ENCODE measurements around the gene DAB2. TPM values are rescaled to one million over a fixed set of nuclear protein-coding genes. Genes with fewer than 3 reads are reported as not detected.

DAB2 gene
- total and polyA plus RNA-seq, 2 of the 8 experiments (the other 6 are each of a cell fraction or from before 2014, with no cell fraction given): 2.6 to 4.9 TPM

- Histone ChIP-seq H3K23me2 (ENCODE audit: low read depth, low read length) (no peaks in the 10 kb centered on the region), H3K56ac (replicated peaks; ENCODE audit: insufficient read length, low read depth, low read length) (no peak overlapping the region), H2AFZ (ENCODE audit: low read length) (no peak overlapping the region), H2BK120ac (replicated peaks; ENCODE audit: low read depth, low read length) (no peak overlapping the region), H2AK5ac (ENCODE audit: low read depth, low read length) (no peak overlapping the region), H3K4me3 (ENCODE audit: extremely low read depth in 1 of 4, insufficient read depth in 2 of 4, low read depth in 3 of 4, low read length in 4 of 4) (no peak overlapping the region), H2BK20ac (ENCODE audit: low read length) (no peak overlapping the region), H3K9ac (replicated peaks in 1 of 4; ENCODE audit: extremely low read depth in 1 of 4, low read depth in 3 of 4, low read length in 3 of 4) (no peak overlapping the region), H3K14ac (ENCODE audit: insufficient read length) (no peak overlapping the region), H2BK15ac (ENCODE audit: low read length) (no peak overlapping the region), H4K5ac (ENCODE audit: insufficient read length, low read depth, low read length) (no peak overlapping the region), H4K20me1 (replicated peaks in 1 of 2; ENCODE audit: control insufficient read depth in 1 of 2, insufficient read depth in 2 of 2, low read length in 2 of 2) (no peaks in the 10 kb centered on the region), H2BK12ac (ENCODE audit: low read depth, low read length) (no peak overlapping the region), H3K4me1 (replicated peaks in 1 of 4; ENCODE audit: control insufficient read depth in 3 of 4, insufficient read depth in 4 of 4, low read length in 3 of 4) (peaks cover 0 to 4% (median under 1%) of the 10 kb centered on the region in 4 experiments; a peak in 3 of 7 replicates), H3K27ac (ENCODE audit: low read depth, low read length) (no peak overlapping the region), H3K4me2 (ENCODE audit: insufficient read depth in 1 of 2, low read depth in 2 of 2, low read length in 2 of 2) (no peak overlapping the region), H3K9me3 (ENCODE audit: insufficient read depth in 2 of 2, low read depth in 1 of 2, low read length in 1 of 2) (no peaks in the 10 kb centered on the region), H3K18ac (ENCODE audit: extremely low read depth, low read length) (no peak overlapping the region), H3K36me3 (ENCODE audit: control insufficient read depth in 2 of 4, insufficient read depth in 4 of 4, low read length in 3 of 4) (no peaks in the 10 kb centered on the region), H3K27me3 (replicated peaks in 1 of 4; ENCODE audit: control insufficient read depth in 3 of 4, extremely low read depth in 1 of 4, insufficient read depth in 3 of 4, low read length in 3 of 4) (no peaks in the 10 kb centered on the region), H3K4ac (replicated peaks; ENCODE audit: insufficient read length, low read depth, low read length) (no peak overlapping the region), H3K79me2 (ENCODE audit: control insufficient read depth in 1 of 2, insufficient read depth in 2 of 2, low read length in 2 of 2) (no peaks in the 10 kb centered on the region), H4K8ac (ENCODE audit: extremely low read depth, insufficient read depth, low read length) (no peak overlapping the region), H4K91ac (replicated peaks; ENCODE audit: insufficient read length, low read length) (no peak overlapping the region), H3K23ac (ENCODE audit: insufficient read length) (no peak overlapping the region), H3K79me1 (ENCODE audit: low read depth, low read length) (no peaks in the 10 kb centered on the region), H2BK5ac (ENCODE audit: low read depth, low read length) (no peak overlapping the region)
- DNase-seq (ENCODE audit: low read depth in 1 of 2, low spot score in 2 of 2) (no peak), FAIRE-seq (no peak)
- 94% methylated on average over 3 of the region's 3 CpGs; no CpG with 5 or more reads in 1 of the 2 experiments for WGBS, 2 experiments (ENCODE audit: extremely low coverage in 1 of 2, insufficient coverage in 1 of 2, insufficient read length in 1 of 2, insufficient replicate concordance in 2 of 2, low coverage in 1 of 2, low lambda C conversion rate in 2 of 2, missing lambda C conversion rate in 1 of 2)
- ChIA-PET CTCF (ENCODE audit: partially characterized antibody) (interaction anchor here (0.7 to 7.0 kb wide), 4 partner anchors 8 to 181 kb away, joined by 3 to 57 read pairs (median 4); no protein-coding TSS in a partner anchor), POLR2A (ENCODE audit: partially characterized antibody) (no interaction called here)
- TF ChIP-seq CEBPB (IDR thresholded peaks at IDR 0.05; ENCODE audit: low read depth, low read length): no peak
- TF ChIP-seq HDAC2 (IDR thresholded peaks at IDR 0.05; ENCODE audit: borderline replicate concordance in 1 of 2, low read depth in 2 of 2, low read length in 2 of 2): no peak
- TF ChIP-seq SIN3A (conservative IDR thresholded peaks at IDR 0.05 in 1 of 2, IDR thresholded peaks at IDR 0.05 in 1 of 2; ENCODE audit: low read depth in 1 of 2, low read length in 2 of 2): no peak
- no peak for TF ChIP-seq KDM4A (IDR thresholded peaks at IDR 0.05; ENCODE audit: low read depth, low read length, severe bottlenecking)
- no peak for TF ChIP-seq CHD1 (IDR thresholded peaks at IDR 0.05; ENCODE audit: low read depth, low read length)
- no peak for TF ChIP-seq BRCA1 (IDR thresholded peaks at IDR 0.05; ENCODE audit: low read depth, low read length)
- no peak for TF ChIP-seq TEAD4 (IDR thresholded peaks at IDR 0.05; ENCODE audit: low read depth, low read length)
- TF ChIP-seq SIX5 (IDR thresholded peaks at IDR 0.05; ENCODE audit: low read depth, low read length): no peak
Observed at GRCh38 chr5:39367711-39368110, 57.1 kb downstream of the DAB2 start.
